ENCODE measurements around the gene PRKAG1. TPM values are rescaled to one million over a fixed set of nuclear protein-coding genes. Genes with fewer than 3 reads are reported as not detected.

The PRKAG1 gene
- total RNA-seq, 2 experiments from 2014 or later = 69.4 to 70.0 TPM

DNA sequence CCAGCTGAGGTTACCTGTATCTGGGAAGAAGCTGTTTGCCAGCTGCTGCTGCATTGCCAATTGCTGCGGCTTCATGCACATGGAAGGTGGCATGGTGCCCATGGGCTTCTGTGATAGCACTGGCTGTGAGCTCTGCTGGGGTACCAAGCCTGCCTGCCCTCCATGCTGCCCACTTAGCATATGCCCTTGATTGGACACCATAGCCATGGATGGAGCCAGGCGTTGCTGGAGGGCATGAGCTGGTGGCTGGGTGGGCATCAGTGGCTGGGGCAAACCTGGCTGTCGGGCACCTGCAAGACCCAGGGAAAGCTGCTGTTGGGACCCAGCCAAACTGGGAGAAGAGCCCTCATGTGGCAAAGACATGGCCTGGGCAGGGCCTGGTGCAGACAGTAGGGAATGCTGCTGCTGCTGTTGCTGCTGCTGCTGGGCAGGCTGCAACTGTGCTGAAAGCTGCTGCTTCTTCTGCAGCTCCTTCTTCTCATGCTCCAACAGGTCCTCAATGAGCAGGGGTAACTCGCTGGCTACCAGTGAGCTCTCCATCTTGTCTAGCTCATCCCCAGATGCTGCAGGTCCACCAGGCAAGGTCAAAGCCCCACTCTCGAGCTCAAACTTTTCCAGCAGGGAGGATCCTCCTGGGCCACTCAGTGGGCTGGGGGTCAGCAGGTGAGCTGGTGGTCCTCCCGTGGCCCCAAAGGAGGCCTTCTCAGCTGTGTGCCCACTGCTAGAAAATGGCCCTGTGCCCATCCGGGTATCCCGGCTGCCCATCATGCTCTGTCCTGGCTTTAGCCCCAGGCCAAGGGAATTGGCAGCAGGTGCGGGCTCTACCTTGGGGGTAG lies 18.8 kb upstream of the PRKAG1 start:
- ChIA-PET POLR2A (interaction anchor here (0.5 to 0.7 kb wide), 2 partner anchors 7 to 17 kb away, joined by 3 read pairs; no protein-coding TSS in a partner anchor), CTCF (interaction anchor here (1.4 kb wide), 1 partner anchor 17 kb away, joined by 3 read pairs; no protein-coding TSS in a partner anchor)

- CTCF ChIA-PET = interaction anchor here (0.6 kb wide), 1 partner anchor 162 kb away, joined by 3 read pairs; no protein-coding TSS in a partner anchor
- POLR2A ChIA-PET = interaction anchor here (0.6 kb wide), 2 partner anchors 10 to 34 kb away, joined by 4 to 5 read pairs; no protein-coding TSS in a partner anchor
Measured at GRCh38 chr12:49036029-49036428, 17.5 kb upstream of the PRKAG1 start.

DNA sequence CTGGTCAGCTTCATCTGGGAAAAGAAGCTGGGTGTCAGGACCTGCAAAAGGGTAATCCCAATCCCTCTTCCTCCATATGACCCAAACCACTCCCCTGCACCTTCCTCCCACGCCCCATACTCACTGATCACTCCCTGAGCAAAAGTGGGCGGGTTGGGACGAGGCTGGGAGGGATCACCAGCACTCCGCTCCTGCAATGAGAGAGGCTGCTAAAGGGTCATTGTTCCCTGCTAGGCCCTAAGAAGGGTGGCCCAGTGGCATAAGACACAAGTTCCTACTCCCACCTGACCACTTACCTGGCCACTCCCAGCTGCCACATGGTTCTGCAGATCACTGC lies 15.7 kb upstream of the PRKAG1 start:
- ChIA-PET POLR2A (no interaction called here), CTCF (interaction anchor here (1.4 kb wide), 1 partner anchor 9 kb away, joined by 3 read pairs; no protein-coding TSS in a partner anchor)

- ChIA-PET POLR2A (no interaction called here), CTCF (interaction anchor here (0.6 to 1.1 kb wide), 2 partner anchors 10 kb away, joined by 4 read pairs; no protein-coding TSS in a partner anchor)
Measured at GRCh38 chr12:49033611-49034285, 15.2 kb upstream of the PRKAG1 start.

DNA sequence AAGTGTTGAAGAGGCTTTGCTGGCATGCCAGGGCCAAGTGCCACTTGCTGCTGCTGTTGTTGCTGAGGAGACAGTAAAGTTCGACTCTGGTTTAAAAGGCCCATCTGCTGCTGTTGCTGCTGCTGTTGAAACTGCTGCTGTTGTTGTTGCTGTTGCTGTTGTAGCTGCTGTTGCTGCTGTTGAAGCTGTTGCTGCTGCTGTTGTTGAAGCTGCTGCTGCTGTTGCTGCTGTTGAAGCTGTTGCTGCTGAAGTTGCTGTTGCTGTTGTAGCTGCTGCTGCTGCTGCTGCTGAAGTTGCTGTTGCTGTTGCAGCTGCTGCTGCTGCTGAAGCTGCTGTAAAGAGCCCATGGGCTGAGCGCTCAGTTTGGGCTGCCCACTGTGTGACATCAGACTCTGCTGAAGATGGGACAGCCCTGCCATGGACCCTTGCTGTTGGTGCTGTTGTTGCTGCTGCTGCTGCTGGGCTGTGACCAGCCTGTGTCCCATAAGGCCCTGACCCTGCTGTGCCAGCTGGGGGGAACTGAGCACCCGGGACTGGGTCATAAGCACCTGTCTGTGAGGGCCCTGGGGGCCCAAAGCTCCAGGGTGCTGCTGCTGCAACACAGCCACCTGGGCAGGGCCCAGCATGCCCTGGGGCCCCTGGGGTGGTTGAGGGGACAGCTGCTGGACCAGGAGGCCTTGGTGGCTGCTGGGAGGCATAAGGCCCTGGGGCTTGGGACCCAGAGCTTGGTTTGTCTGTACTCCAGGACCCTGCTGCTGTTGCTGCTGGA lies 14.3 kb upstream of the PRKAG1 start:
- ChIA-PET CTCF (interaction anchor here (0.6 to 1.1 kb wide), 2 partner anchors 10 to 11 kb away, joined by 4 read pairs; no protein-coding TSS in a partner anchor), POLR2A (interaction anchor here (0.6 kb wide), 1 partner anchor 22 kb away, joined by 3 read pairs; no protein-coding TSS in a partner anchor)

- CTCF ChIA-PET = no interaction called here
- POLR2A ChIA-PET = no interaction called here
Measured at GRCh38 chr12:49032276-49032675, 13.7 kb upstream of the PRKAG1 start.

DNA sequence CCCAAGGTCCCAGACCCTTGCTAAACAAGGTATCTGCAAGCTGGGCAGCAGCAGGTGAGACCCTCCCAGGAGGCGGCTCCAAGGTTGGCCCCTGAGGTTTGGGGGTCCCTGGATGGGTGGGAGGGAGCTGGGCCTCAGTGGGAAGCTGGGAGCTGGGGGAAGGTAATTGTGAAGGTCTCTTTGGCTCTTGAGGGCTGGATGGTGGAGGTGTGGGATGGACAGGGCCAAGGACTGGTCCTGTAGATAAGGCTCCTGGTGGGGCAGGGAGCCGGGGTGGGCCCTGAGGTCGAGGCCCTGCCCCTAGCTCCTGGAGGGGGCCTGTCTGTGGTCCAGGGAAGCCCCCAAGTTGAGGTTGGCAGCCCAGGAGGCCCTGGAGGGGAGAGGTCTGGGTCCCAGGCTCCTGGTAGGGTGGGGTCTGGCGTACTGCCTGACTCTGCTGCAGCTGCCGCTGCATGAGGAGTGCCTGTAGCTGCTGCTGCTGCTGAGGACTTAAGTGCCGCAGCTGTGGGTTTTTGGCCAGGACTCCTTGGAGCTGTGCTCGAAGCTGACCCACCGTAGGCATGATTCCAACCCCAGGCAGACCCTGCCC lies 13.1 kb upstream of the PRKAG1 start:
- ChIA-PET POLR2A (no interaction called here), CTCF (interaction anchor here (0.9 kb wide), 1 partner anchor 12 kb away, joined by 4 read pairs; no protein-coding TSS in a partner anchor)

GRCh38 chr12:49030714-49031572 lies 12.4 kb upstream of the PRKAG1 start:
- CTCF ChIA-PET = interaction anchor here (0.6 to 1.5 kb wide), 3 partner anchors 11 to 218 kb away, joined by 3 to 5 read pairs (median 4); no protein-coding TSS in a partner anchor
- POLR2A ChIA-PET = interaction anchor here (0.6 kb wide), 1 partner anchor 14 kb away, joined by 3 read pairs; no protein-coding TSS in a partner anchor

GRCh38 chr12:49030119-49030518 lies 11.5 kb upstream of the PRKAG1 start:
- ChIA-PET CTCF (interaction anchor here (0.7 to 1.5 kb wide), 3 partner anchors 13 to 58 kb away, joined by 4 to 5 read pairs (median 4); no protein-coding TSS in a partner anchor), POLR2A (interaction anchor here (0.6 to 0.7 kb wide), 2 partner anchors 8 to 654 kb away, joined by 3 read pairs; no protein-coding TSS in a partner anchor)

DNA sequence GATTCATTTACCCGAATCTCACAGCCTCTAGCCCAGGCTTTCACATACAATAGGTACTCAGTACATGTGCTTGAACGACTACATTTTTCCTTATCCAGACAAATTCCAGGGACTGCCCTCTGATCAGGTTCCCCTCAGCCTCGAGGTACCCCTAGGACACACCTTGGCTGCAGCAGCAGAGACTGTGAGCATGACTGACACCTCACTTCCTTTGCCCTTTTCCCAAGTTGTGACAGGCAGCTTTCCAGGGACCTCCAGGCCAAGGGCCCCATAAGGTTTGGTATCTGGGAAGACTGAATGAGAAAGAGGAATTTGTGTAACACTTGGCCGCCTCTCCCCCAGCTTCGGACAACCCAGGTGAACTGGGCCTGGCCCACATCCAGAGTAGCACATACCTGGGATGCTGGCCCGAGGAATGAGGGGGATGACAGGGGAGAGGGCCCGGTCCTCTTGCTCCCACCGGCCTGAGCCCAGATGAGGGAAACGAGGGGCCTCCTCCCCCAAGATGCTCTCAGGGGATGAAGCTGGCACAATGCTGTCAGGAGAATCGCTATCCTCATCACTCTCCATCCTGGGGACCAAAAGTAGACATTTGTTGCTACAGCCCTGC lies 10.2 kb upstream of the PRKAG1 start:
- ChIA-PET CTCF (interaction anchor here (1.5 to 2.7 kb wide), 2 partner anchors 15 to 59 kb away, joined by 5 to 8 read pairs; no protein-coding TSS in a partner anchor), POLR2A (no interaction called here)

DNA sequence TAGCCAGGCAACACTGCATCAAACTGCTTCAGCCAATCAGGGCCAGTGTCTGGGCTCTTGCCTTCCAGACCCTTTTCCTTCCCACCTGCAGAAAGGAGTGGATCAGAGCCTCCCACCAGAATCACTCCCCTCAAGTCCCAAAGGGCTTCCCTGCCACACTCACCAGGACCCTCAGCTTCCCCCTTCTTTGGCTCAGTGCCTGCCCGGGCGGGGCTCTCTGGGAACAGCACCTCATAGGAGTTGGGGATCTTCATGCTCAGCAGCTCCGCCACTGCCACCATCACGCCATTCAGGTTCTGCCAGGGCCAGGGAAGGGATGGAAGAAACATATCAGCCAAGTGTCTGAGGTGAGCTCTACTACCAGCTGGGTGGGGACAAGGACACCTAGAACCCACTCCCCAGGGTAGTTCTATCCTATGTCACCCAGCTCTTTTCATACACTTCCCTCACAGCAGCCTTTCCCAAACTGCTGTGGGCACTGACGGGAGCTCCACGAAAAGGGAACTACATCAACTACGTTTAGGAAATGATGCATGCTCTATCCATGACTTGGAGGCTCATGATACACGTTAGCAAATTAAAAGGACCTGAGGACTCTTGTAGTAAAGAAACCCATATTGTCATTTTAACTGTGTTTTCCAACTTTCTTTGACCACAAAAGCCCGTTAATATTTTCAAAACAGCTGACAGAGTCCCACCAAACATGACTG lies 9.4 kb upstream of the PRKAG1 start:
- POLR2A ChIA-PET = no interaction called here

DNA sequence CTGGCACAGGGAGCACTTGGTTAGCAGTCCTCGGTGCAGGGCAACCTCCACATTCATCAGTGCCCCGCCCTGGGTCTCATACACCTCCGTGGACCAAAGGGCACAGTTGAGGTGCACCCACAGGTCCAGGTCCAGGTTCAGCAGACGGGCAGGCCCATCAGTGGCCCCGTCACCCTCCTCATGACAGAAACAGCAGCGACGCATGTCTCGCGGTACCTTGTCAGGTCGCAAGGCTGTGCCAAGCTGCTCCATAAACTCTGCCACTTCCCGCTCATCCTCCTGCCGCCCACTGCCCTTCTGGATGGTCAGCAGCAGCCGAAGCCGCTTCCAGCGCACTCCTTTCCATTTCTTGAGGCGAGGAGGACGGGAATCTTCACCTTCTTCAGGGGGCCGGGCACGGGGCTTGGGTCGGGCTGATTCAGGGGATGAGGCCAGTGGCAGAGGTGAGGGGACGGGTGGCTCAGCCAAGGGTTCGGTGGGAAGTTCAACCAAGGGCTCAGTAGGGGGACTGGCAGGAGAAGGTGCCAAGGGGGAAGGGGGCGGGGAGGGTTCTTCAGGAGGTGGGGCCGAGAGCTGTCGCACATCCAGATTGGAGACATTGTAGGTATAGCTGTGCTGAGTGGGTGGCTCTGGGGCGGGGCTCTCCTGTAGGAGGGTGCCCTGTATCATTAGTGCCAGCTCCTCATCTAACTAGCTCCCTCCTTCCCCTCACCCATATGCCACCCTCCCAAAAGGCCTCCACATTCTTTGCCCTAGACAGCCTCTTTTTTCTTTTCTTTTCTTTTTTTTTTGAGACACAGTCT lies 8.3 kb upstream of the PRKAG1 start:
- CTCF ChIA-PET = interaction anchor here (2.7 kb wide), 1 partner anchor 17 kb away, joined by 8 read pairs; no protein-coding TSS in a partner anchor
- POLR2A ChIA-PET = no interaction called here

More for the DNA sequence above, 9.4 kb upstream of the PRKAG1 start:
- CTCF ChIA-PET = interaction anchor here (2.7 kb wide), 1 partner anchor 16 kb away, joined by 8 read pairs; no protein-coding TSS in a partner anchor

DNA sequence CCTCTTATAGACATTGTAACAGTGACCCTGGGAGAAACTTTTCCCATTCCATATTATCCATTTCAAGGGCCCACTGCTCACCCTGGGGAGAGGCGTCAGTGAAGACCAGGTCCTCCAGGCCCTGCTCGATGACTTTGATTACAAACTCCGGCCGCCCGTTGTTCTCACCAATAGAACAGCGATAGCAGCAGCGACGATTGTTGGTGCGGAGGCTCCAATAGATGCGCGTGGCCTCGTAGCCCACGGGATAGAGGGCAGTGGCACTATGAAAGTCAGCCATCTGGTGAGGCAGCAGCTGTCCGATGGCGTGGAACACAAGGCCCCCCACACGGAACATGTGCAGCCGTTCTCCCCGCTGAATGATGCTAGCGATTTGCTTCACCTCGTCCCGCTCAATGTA lies 7.5 kb upstream of the PRKAG1 start:
- ChIA-PET CTCF (no interaction called here), POLR2A (no interaction called here)

DNA sequence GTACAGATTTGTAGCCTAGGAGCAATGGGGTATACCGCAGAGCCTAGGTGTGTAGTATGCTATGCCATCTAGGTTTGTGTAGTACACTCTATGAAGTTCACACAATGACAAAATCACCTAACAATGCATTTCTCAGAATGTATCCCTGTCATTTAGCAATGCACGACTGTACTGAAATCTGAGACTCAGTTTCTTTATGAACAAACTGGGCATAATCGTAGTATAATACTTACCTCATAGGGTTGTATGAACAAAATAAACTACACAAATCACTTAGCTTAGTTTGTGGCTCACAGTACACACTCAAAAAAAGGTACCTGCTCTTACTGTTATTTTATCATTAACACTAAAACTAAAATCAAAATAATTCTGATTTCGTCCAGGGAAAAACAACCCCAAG lies 6.9 kb upstream of the PRKAG1 start:
- ChIA-PET POLR2A (no interaction called here), CTCF (no interaction called here)

DNA sequence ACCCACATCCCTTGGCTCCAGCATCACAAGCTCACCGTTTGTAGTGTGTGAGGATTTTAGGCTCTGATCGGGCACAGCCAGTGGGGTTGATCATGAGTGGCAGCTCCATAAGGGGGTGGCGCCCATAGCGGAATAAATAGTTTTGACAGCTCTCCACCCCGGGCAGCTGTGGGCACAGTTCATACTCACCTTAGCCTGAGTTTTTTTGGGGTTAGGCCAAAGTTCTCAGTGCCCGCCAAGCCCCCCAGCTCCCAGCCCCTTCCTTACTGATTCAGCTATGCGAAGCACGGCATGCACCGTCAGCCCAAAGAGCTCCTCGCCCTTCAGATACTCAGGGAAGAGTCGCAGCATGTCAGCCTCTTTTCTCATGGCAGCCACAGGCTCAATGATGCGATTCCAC lies 6.0 kb upstream of the PRKAG1 start:
- ChIA-PET POLR2A (no interaction called here), CTCF (interaction anchor here (0.6 kb wide), 1 partner anchor 114 kb away, joined by 3 read pairs; no protein-coding TSS in a partner anchor)

DNA sequence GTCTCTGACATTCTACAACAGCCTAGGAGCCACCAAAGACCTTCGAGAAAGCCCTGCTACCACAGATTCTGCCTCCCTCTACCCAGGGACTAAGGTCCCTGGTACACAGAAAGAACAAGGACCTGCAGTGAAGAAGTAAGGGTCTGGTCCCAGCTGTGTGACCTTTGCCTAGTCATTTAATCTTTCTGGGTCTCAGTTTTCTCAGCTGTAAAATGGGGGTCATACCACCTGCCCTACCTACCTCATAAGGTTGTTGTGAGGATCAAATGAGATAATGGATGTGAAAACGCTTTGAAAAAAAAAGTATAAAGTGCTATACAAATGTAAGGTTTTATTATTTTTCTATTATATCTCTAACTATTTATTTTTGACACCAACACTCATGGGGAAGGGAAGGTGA lies 5.2 kb upstream of the PRKAG1 start:
- CTCF ChIA-PET = no interaction called here
- POLR2A ChIA-PET = no interaction called here

All from activated CD8-positive, alpha-beta memory T cell treated with anti-CD3 and anti-CD28 coated beads for 36 hours (primary cell).